Stimulated activated CD4-positive, alpha-beta T cell treated with anti-CD3 and anti-CD28 coated beads, Interleukin-1b, Interleukin-23, amount 100 ng/mL, for 1 hour (primary cell): ENCODE data around the gene PPFIA1.
"Not testable (repeated sequence)": the region's sequence is repeated elsewhere in the genome, so short reads cannot be mapped to it uniquely, and the experiment has no call there.

Experiments used
- DNase-seq, 2 donors: peaks; one replicate each; pipeline ENCODE4 v3.0.0-alpha.2; 2020; ENCODE audit warnings: low read depth in 2 of 2

PPFIA1 gene

DNA sequence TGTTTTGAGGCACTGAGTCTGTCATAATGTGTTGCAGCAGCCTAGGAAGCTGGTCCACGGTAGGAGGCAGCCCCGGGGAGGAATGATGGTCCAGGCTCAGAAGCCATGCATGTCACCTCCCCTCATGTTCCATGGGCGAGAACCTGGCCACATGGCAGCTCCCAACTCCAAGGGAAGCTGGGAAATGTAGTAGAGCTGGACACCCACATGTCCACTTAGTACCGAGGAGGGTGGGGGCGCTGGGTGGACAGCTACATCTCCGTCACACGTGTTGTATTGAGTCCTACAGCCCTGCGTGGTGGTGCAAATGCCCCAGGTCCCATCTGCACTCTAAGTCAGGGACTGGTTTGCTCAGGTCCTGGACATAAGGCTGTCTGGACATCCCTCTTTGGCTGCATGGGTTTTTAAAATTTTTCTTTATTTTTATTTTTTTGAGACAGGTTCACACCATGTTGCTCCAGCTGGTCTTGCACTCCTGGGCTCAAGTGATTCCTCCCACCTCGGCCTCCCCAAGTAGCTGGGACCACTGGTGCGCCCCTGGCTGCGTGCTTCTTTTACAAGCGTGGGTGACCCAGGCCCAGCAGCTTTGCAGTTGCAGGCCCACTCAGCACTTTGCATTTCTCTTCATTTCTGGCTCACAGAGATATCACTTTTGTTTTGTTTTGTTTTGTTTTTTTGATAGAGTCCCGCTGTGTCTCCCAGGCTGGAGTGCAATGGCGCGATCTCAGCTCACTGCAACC lies 123.9 kb downstream of the PPFIA1 start:
- DNase-seq: no peak

- no peak for DNase-seq
These were observed 127.0 kb downstream of the PPFIA1 start for GRCh38 chr11:70397336-70397982.

- DNase-seq: peak in 1 of 2 donors; percentile 69
These were observed 127.7 kb downstream of the PPFIA1 start, which contains the start of gene CTTN for GRCh38 chr11:70397983-70398833. Gene CTTN, plus strand, starts transcription at chr11:70398529. Its CDS starts 8,769 bp downstream, at chr11:70407298.

DNA sequence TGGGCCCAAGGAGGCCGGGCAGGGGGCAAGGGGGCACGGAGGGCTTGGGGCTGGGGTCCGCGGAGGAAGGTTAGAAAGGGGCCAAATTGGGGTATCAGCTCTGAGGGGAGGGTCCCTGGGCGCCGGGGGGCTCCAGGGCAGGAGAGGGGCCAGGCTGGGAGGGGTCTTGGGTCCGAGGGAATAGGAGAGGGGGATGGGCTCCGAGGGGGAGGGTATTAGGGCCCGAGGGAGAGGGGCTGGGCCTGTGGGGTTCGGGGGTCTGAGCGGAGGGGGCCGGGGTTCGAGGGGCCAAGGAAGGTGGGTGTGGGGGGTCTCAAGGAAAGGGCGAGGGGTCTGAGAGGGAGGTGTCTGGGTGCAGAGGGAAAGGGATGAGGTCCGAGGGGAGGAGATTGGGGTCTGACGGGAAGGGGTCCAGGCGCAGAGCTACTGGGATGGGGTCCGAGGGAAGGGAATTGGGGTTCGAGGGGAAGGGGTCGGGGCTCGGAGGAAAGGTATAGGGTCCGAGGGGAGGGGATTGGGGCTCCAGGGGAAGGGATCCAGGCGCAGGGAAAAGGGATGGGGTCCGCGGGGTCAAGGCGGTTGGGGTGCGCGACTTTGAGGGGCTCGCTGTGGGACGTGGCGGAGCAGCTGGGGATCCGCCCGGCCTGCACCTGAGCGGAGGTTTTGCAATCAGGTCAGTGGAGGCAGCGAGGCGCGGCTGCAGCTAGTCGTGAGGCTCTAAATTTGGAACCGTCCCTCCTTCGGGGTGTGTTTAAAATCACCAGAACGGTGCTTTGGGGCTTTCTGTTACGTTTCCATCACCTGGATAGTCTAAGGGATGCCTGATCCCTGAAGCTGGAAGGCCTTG lies 128.6 kb downstream of the PPFIA1 start:
- DNase-seq: no peak

- DNase-seq: no peak
These were observed 129.2 kb downstream of the PPFIA1 start for GRCh38 chr11:70399681-70400112.

GRCh38 chr11:70400643-70401042 lies 130.2 kb downstream of the PPFIA1 start:
- DNase-seq: no peak

- no peak for DNase-seq
These were observed 131.5 kb downstream of the PPFIA1 start for GRCh38 chr11:70402016-70402415.

GRCh38 chr11:70402685-70403084 lies 132.2 kb downstream of the PPFIA1 start:
- no peak for DNase-seq

DNA sequence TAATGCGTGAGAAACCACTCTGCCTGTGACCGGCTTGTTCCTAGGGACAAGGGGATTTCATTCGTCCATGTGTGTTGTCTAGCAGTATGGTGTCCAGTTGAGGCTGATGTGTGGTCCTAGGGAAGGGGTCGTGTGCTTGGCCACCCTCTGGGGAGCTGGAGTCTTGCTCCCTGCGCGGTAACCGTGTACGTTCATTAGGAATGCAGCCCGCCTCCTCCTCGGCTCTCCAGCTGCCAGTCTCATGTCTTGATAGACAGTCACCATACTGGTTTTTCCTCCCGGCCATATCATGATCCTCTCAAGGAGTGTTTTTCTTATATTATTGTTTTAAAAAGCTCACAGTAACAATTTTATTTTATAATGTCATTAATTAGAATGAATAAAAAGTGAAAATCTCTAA lies 133.8 kb downstream of the PPFIA1 start:
- DNase-seq: no peak

GRCh38 chr11:70405679-70406395 lies 135.3 kb downstream of the PPFIA1 start:
- no peak for DNase-seq

GRCh38 chr11:70407121-70407520 lies 136.6 kb downstream of the PPFIA1 start:
- no peak for DNase-seq

DNA sequence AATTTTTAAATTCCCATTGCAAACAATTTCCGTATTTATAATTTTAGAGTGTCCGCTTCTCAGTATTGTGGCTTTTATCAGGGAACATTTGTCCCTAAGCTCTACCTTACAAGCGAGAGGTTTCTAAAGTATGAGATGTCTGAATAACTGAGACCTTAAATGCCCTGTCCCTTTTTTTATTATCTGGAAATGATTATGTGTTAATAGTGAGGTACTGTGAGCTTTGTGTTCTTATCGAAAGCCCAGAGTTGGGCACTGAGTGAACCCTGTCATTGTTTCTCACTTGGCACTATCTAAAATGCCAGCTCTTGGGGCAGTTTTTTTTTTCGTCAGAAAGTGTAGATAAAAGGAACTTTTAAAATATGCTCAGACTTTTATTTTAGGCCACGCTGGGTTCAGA lies 137.3 kb downstream of the PPFIA1 start:
- DNase-seq: no peak

DNA sequence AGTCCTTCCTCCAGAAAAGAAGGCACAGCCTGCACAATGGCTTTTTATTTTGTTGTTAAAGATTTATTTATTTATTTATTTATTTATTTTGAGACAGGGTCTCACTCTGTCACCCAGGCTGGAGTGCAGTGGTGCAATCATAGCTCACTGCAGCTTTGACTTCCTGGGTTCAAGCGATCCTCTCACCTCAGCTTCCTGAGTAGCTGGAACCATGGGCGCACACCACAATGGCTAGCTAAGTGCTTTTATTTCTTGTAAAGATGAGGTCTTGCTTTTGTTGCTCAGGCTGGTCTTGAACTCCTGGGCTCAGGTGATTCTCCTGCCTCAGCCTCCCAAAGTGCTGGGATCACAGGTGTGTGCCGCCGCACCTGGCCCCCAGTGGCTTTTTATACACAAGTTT lies 137.8 kb downstream of the PPFIA1 start:
- not testable (repeated sequence) for DNase-seq

DNA sequence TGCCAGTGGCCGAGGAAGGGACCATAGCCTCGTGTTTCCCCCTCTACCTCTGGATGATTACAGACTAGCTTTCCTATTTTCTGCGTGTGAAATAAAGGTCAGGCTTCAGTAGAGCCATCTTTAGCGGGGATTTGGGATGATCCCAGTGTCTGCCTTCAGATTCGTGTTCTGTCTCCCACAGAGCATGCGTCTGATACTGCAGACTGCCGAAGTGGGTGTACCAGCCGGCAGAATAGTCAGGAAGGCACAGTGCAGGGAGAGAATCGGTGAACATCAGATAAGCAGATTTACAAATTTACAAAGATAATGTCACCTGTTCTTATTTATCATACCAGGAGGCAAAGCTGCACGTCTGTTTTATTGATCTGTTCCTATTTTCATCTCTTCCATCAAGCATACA lies 138.9 kb downstream of the PPFIA1 start:
- no peak for DNase-seq

- DNase-seq: no peak
These were observed 139.4 kb downstream of the PPFIA1 start for GRCh38 chr11:70409871-70410270.

GRCh38 chr11:70410276-70411205 lies 140.1 kb downstream of the PPFIA1 start:
- DNase-seq: no peak

DNA sequence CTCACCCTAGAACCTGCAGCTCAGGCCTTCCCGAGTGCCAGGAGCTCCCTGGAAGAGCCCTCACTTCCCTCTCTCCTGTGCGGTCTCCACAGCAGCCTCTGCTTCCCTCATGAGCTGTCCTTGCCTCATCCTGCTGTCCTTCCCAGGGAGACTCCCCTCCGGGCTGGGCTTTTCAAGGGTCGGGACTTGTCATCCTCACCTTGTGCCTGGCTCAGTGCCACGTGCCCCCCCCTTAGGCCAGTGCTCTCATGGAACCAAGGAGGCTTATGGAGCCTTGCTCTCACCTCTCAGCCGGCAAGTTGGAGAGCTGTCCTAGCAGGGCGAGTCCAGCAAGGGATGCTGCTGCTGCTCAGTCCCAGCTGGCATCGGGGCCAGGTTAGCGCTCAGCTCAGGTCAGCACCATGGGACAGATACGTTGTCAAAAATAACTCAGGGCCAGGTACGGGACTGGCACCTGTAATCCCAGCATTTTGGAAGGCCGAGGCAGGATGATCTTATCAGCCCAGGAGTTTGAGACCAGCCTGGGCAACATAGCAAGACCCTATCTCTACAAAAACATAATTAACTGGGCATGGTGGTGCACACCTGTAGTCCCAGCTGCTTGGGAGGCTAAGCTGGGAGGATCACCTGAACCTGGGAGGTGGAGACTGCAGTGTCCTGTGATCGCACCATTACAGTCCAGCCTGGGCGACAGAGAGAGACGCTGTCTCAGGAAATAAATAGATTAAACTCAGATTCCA lies 141.4 kb downstream of the PPFIA1 start:
- no peak for DNase-seq

DNA sequence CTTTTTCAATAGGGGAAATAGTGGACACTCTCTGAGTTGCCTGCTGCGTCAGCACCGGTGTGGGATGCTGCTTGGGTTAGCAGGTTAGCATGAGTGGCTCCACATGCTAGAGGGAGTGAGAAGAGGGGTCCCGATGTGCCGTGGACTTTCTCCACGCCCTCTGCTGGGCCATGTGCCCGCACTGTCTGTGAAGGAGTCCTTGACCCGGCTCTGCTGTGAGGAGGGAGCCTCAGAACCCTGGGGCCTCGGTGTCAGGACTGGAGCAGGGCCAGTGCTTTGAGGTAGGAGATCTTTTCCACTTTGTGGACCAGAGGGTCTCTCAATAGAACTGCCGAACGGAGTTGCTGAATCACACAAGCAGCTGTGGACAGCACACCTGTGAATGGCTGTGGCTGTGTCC lies 142.7 kb downstream of the PPFIA1 start:
- DNase-seq: no peak
